ENCODE results near the gene ILF2.

The ILF2 gene

GRCh38 chr1:153629343-153629665 is 41.5 kb downstream of the ILF2 start:
- H3K36me3 ChIP-seq (ENCODE audit: insufficient read depth, low read length): no peaks in the 10 kb centered on the region
- DNase-seq (ENCODE audit: low read depth, low spot score): no peak
- H3K9ac ChIP-seq (ENCODE audit: insufficient read length): no peak overlapping the region
- H3K9me3 ChIP-seq (ENCODE audit: low read depth, low read length): no peaks in the 10 kb centered on the region
- TF ChIP-seq POLR2AphosphoS5 (IDR thresholded peaks at IDR 0.05; ENCODE audit: borderline replicate concordance, low read depth, low read length): no peak
- H3K27ac ChIP-seq: no peak overlapping the region
- no peak overlapping the region for H3K4me3 ChIP-seq

DNA sequence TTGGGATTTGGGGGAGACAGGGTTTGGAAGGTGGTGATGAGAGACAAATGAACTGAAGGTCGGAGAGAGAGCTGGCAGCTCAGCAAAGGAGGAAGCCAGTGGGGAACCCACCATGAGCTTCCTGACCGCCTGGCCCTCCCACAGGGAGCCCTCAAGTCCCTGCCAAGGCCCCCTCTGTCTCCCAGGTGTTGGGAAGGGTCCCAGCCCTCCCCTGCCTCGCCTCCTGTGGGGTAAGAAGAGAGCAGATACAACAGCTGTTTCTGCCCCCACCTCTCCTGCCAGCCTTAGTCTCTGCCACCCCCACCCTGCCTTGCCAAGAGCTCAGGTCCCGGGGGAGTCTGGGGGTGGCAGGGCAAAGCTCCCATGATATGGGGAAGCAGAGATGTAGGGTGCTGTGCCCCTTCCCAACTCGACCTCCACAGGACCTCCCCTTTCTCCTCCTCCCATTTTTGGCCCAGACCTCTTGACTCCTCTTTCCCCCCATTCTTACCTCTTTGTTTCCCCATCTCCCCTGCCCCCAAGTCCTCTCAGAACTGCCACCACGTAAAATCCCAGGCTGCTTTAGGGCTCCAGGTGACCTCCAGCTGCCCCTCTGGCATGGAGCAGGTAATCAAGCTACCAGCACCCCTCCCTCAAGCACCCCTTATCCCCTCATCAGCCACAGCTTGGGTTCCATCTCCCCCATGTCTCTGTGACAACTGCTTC is 42.0 kb downstream of the ILF2 start:
- Histone ChIP-seq H3K9ac (ENCODE audit: insufficient read length) (no peak overlapping the region), H3K27ac (no peak overlapping the region)
- TF ChIP-seq EZH2 (IDR thresholded peaks at IDR 0.05) (no peak), FOXP2 (optimal IDR thresholded peaks at IDR 0.05; ENCODE audit: control extremely low read depth, extremely low read length, insufficient read depth) (no peak), POLR2AphosphoS5 (IDR thresholded peaks at IDR 0.05; ENCODE audit: borderline replicate concordance, low read depth, low read length) (no peak)

GRCh38 chr1:153627715-153628626 is 42.8 kb downstream of the ILF2 start, which contains the start of gene S100A1:
Gene S100A1 (plus strand): TSS chr1:153628434. CDS start chr1:153630522, 2,088 bp downstream.
- Histone ChIP-seq H3K4me3 (peak within 1 kb of the TSS; percentile 50), H3K36me3 (ENCODE audit: insufficient read depth, low read length) (no peaks in the 10 kb centered on the region), H3K9ac (ENCODE audit: insufficient read length) (peak within 1 kb of the TSS; percentile 8), H3K27ac (peak within 1 kb of the TSS; percentile 33; the same call in 1 of the 2 replicates), H3K9me3 (ENCODE audit: low read depth, low read length) (no peaks in the 10 kb centered on the region)
- no peak for DNase-seq (ENCODE audit: low read depth, low spot score)
- TF ChIP-seq FOXP2 (optimal IDR thresholded peaks at IDR 0.05; ENCODE audit: control extremely low read depth, extremely low read length, insufficient read depth): no peak
- TF ChIP-seq EZH2 (IDR thresholded peaks at IDR 0.05): no peak
- TF ChIP-seq POLR2AphosphoS5 (IDR thresholded peaks at IDR 0.05; ENCODE audit: borderline replicate concordance, low read depth, low read length): no peak

More for the DNA sequence above, 42.0 kb downstream of the ILF2 start:
- no peaks in the 10 kb centered on the region for H3K36me3 ChIP-seq (ENCODE audit: insufficient read depth, low read length)
- no peak overlapping the region for H3K4me3 ChIP-seq
- no peaks in the 10 kb centered on the region for H3K9me3 ChIP-seq (ENCODE audit: low read depth, low read length)
- DNase-seq (ENCODE audit: low read depth, low spot score): no peak

- peak within 1 kb of the TSS; percentile 50 for H3K4me3 ChIP-seq
- H3K27ac ChIP-seq: peak within 1 kb of the TSS; percentile 33; the same call in 1 of the 2 replicates
- TF ChIP-seq POLR2AphosphoS5 (IDR thresholded peaks at IDR 0.05; ENCODE audit: borderline replicate concordance, low read depth, low read length) (peak; percentile 88), FOXP2 (optimal IDR thresholded peaks at IDR 0.05; ENCODE audit: control extremely low read depth, extremely low read length, insufficient read depth) (no peak), EZH2 (IDR thresholded peaks at IDR 0.05) (no peak)
- H3K36me3 ChIP-seq (ENCODE audit: insufficient read depth, low read length): no peaks in the 10 kb centered on the region
- H3K9ac ChIP-seq (ENCODE audit: insufficient read length): peak within 1 kb of the TSS; percentile 8
- no peaks in the 10 kb centered on the region for H3K9me3 ChIP-seq (ENCODE audit: low read depth, low read length)
- DNase-seq (ENCODE audit: low read depth, low spot score): no peak
These were observed 43.7 kb downstream of the ILF2 start, which contains the start of gene S100A13 for GRCh38 chr1:153626904-153627714. Gene S100A13 (minus strand): TSS chr1:153627505. CDS start chr1:153626472, 1,033 bp downstream.

GRCh38 chr1:153626477-153626903 is 44.3 kb downstream of the ILF2 start:
- no peak for DNase-seq (ENCODE audit: low read depth, low spot score)
- TF ChIP-seq POLR2AphosphoS5 (IDR thresholded peaks at IDR 0.05; ENCODE audit: borderline replicate concordance, low read depth, low read length) (no peak), EZH2 (IDR thresholded peaks at IDR 0.05) (no peak), FOXP2 (optimal IDR thresholded peaks at IDR 0.05; ENCODE audit: control extremely low read depth, extremely low read length, insufficient read depth) (no peak)
- H3K27ac ChIP-seq: no peak overlapping the region
- H3K9me3 ChIP-seq (ENCODE audit: low read depth, low read length): no peaks in the 10 kb centered on the region
- H3K9ac ChIP-seq (ENCODE audit: insufficient read length): no peak overlapping the region
- H3K4me3 ChIP-seq: no peak overlapping the region
- H3K36me3 ChIP-seq (ENCODE audit: insufficient read depth, low read length): no peaks in the 10 kb centered on the region

DNA sequence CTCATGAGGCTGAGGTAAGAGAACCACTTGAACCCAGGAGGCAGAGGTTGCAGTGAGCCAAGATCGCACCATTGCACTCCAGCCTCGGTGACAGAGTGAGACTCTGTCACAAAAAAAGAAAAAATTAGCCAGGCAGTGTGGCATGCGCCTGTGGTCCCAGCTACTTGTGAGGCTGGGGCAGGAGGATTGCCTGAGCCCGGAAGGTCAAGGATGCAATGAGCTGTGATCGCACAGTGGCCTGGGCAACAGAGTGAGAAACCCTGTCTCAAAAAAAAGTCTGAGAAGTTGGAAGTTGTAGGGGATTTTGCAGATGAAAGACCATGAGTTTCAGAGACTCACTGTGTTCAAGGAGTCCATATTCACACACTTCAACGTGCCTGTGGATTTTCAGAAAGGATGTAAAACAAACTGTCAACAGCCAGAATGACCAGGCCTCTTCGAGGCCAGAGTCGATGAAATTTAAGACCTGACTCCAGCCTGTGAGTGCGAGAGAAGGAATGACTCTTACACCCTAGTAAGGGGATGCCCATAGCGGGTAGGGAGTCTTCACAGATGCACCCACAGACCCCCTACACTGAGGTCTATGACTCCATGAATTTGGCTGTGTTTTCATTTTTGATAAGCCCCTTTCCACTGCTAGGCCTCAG is 45.7 kb downstream of the ILF2 start:
- Histone ChIP-seq H3K9me3 (ENCODE audit: low read depth, low read length) (no peaks in the 10 kb centered on the region), H3K9ac (ENCODE audit: insufficient read length) (no peak overlapping the region), H3K36me3 (ENCODE audit: insufficient read depth, low read length) (no peaks in the 10 kb centered on the region), H3K4me3 (no peak overlapping the region), H3K27ac (no peak overlapping the region)
- TF ChIP-seq POLR2AphosphoS5 (IDR thresholded peaks at IDR 0.05; ENCODE audit: borderline replicate concordance, low read depth, low read length) (no peak), FOXP2 (optimal IDR thresholded peaks at IDR 0.05; ENCODE audit: control extremely low read depth, extremely low read length, insufficient read depth) (no peak), EZH2 (IDR thresholded peaks at IDR 0.05) (no peak)
- DNase-seq (ENCODE audit: low read depth, low spot score): no peak

DNA sequence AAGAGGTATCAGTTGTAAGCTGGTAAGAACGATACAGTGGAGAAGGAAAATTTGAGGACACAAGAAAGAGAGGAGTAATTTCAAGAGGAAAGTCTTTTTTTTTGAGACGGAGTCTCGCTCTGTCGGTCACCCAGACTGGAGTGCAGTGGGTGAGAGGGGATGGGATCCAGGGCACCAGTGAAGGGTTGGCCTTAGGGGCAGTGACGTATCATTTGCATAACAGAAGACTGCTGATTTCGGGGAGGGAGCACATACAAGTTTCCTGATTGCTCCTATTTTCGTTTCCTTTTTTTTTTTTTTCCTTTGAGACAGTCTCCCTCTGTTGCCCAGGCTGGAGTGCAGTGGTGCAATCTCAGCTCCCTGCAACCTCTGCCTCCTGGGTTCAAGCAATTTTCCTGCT is 47.7 kb downstream of the ILF2 start:
- H3K4me3 ChIP-seq: no peak overlapping the region
- no peak overlapping the region for H3K9ac ChIP-seq (ENCODE audit: insufficient read length)
- no peak overlapping the region for H3K27ac ChIP-seq
- DNase-seq (ENCODE audit: low read depth, low spot score): no peak
- TF ChIP-seq EZH2 (IDR thresholded peaks at IDR 0.05) (no peak), POLR2AphosphoS5 (IDR thresholded peaks at IDR 0.05; ENCODE audit: borderline replicate concordance, low read depth, low read length) (no peak), FOXP2 (optimal IDR thresholded peaks at IDR 0.05; ENCODE audit: control extremely low read depth, extremely low read length, insufficient read depth) (no peak)
- no peaks in the 10 kb centered on the region for H3K36me3 ChIP-seq (ENCODE audit: insufficient read depth, low read length)
- no peaks in the 10 kb centered on the region for H3K9me3 ChIP-seq (ENCODE audit: low read depth, low read length)

All from SK-N-MC (cell line).